GM18519 (cell line): ENCODE measurements around the gene PRAMEF18.
"Not testable (repeated sequence)": the region's sequence is repeated elsewhere in the genome, so short reads cannot be mapped to it uniquely, and the experiment has no call there.

Experiments
- ATAC-seq: cut with Tn5 transposase; IDR thresholded peaks from one replicate; pipeline ENCODE4 v1.9.1; 2021; ENCODE audit warnings: mild to moderate bottlenecking, moderate library complexity; ENCODE audit not compliant: unreplicated experiment, low FRiP score

The PRAMEF18 gene

DNA sequence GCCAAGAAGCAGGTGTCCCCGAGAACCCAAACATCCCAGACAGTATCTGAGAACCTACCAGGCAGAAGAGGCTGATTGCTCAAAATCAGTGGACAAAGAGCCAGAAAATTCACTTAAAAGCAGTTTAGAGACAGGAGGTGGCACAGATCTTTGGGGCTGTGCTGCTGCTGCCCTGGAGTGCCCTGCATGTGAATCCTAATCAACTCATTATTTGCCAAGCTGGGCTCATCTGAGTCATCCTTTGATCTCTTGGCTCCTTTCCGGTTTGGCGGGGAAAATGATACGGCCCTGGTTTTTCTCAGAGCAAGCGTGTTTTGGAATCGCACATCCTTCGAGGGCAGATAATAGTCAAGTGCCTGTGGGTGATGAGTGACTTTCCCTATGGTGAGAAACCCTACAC is 9.3 kb downstream of the PRAMEF18 start:
- not testable (repeated sequence) for ATAC-seq

DNA sequence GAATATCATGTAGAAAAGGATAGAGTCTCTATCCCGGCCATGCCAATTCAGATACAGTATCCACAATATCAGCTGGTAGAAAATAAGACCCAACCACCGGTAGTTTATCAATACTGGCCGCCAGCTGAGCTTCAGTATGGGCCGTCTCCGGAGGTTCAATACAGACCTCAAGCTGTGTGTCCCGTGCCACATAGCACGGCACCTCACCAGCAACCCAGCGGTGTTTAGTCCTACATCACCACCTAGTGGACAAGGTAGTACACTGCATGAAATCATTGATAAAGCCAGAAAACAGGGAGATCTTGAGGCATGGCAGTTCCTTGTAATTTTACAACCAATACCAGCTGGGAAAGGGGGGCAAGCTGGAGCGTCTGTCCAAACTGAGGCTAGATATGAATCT is 17.2 kb downstream of the PRAMEF18 start:
- not testable (repeated sequence) for ATAC-seq

DNA sequence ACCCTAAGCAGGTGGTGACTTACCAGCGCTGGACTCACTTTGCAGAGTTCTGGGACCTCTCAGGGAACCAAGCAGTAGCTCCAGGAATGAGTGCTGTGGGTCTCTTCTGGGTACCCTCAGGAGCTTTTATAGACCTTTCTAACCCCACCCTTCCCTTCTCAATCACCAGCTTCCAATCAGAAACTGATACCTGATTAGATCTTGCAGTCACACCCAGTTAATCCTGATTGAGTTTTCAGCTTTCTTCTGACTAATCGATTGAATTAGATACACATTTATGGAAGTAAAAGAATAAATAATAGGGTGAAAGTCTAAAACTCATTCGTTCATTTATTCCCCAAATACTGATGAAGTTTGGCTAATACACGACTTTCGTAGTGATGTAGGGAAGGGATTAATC is 24.6 kb downstream of the PRAMEF18 start, which contains the start of gene PRAMEF13:
PRAMEF13 (minus strand) TSS at position 101 of the 400 bp plus-strand sequence. CDS start 1,820 bp downstream, outside the sequence.
- ATAC-seq = not testable (repeated sequence)
